Body of pancreas (tissue), 4 donors: Measurements from ENCODE around the gene ASAH2. TPM values are rescaled to one million over a fixed set of nuclear protein-coding genes. Genes with fewer than 3 reads are reported as not detected.

Experiments used
- ATAC-seq: fragments of 150-250 bp; one replicate; pipeline ENCODE4 v1.9.1; 2016
- DNase-seq, 4 donors: peaks; one replicate each; pipeline ENCODE4 v3.0.0-alpha.2; 2019
- H3K27ac ChIP-seq, 4 donors: fragments of 200-600 bp; sonication (generic); 1 replicate in 3 of 4; 2 replicates in 1 of 4; pipeline versions ENCODE4 v1.5.1 to v1.6.1; 2016 to 2019; ENCODE audit warnings: mild to moderate bottlenecking in 1 of 4, mixed read lengths in 1 of 4, moderate library complexity in 1 of 4
- H3K27me3 ChIP-seq, 2 donors: fragments of 200-600 bp; sonication (generic); one replicate each; pipeline ENCODE4 v1.6.0; 2016; ENCODE audit warnings: mild to moderate bottlenecking in 1 of 2
- H3K36me3 ChIP-seq, 2 donors: fragments of 200-600 bp; sonication (generic); replicated peaks in 1 of 2; 2 replicates each; pipeline ENCODE4 v1.5.1; 2016; ENCODE audit warnings: low read depth in 2 of 2; ENCODE audit not compliant: insufficient read depth in 1 of 2
- H3K4me1 ChIP-seq: fragments of 200-600 bp; sonication (generic); one replicate; pipeline ENCODE4 v1.6.0; 2016
- H3K4me3 ChIP-seq, 2 donors: fragments of 200-600 bp; sonication (generic); 1 replicate in 1 of 2; 2 replicates in 1 of 2; pipeline ENCODE4 v1.5.1; 2016 to 2019
- H3K9me3 ChIP-seq, 3 donors: fragments of 200-600 bp; sonication (generic); 1 replicate in 2 of 3; 2 replicates in 1 of 3; pipeline ENCODE4 v1.5.1; 2016
- POLR2A ChIP-seq, 3 donors: fragments of 450-650 bp; IDR thresholded peaks; one replicate each; pipeline ENCODE4 v1.6.1; 2016; ENCODE audit warnings: antibody characterized with exemption in 3 of 3, mild to moderate bottlenecking in 2 of 3
- WGBS, 2 donors: methylation state at CpG; one replicate each; pipeline ENCODE4 v1.1.5; 2017; 5-methylcytosine and 5-hydroxymethylcytosine counted together
- intact Hi-C: fragments of 100-400 bp; cut with DNase I; formaldehyde crosslinking; loops from one replicate; pipeline ENCODE4 v1.15.1; 2023
- total RNA-seq, 2 donors: library from RNA; depleted of rRNA; stranded (reverse); fragments of >200 nt; gene quantifications; one replicate each; pipeline ENCODE4 v1.1.0, GENCODE V29; 2016
- TF ChIP-seq, protein P1 (sequence below), 7 experiments: fragments of 450-650 bp in 4 of 7; fragments of 200-600 bp in 3 of 7; sonication (generic) in 3 of 7; IDR thresholded peaks; one replicate each; pipeline ENCODE4 v1.5.1; 2016 to 2019; ENCODE audit warnings: antibody characterized with exemption in 7 of 7

The ASAH2 gene
- total RNA-seq, 2 donors from 2014 or later: 0.33 to 1.0 TPM

DNA sequence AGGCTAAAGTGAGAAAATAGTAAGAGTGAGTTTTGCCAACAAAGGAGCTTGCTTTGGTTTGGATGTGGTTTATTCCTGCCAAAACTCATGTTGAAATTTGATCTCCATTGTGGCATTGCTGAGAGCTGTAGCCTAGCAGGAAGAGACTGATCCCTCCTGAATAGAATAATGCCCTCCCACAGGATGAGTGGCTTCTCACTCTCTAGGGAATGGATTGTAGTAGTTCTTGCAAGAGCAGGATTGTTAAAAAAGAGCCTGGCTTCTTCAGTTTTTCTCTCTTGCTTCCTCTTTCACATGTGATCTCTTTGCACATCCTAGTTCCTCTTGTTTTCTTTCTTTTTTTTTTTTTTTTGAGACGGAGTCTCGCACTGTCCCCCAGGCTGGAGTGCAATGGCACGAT, 34.4 kb downstream of the ASAH2 start:
- no peaks in the 10 kb centered on the region for H3K9me3 ChIP-seq
- no peak overlapping the region for H3K4me3 ChIP-seq
- H3K27ac ChIP-seq: no peak overlapping the region
- DNase-seq: no peak
- intact Hi-C loops: no loop called here
- WGBS, 2 donors: 80 to 97% methylated on average over 3 of the region's 3 CpGs
- TF ChIP-seq, protein P1, sequence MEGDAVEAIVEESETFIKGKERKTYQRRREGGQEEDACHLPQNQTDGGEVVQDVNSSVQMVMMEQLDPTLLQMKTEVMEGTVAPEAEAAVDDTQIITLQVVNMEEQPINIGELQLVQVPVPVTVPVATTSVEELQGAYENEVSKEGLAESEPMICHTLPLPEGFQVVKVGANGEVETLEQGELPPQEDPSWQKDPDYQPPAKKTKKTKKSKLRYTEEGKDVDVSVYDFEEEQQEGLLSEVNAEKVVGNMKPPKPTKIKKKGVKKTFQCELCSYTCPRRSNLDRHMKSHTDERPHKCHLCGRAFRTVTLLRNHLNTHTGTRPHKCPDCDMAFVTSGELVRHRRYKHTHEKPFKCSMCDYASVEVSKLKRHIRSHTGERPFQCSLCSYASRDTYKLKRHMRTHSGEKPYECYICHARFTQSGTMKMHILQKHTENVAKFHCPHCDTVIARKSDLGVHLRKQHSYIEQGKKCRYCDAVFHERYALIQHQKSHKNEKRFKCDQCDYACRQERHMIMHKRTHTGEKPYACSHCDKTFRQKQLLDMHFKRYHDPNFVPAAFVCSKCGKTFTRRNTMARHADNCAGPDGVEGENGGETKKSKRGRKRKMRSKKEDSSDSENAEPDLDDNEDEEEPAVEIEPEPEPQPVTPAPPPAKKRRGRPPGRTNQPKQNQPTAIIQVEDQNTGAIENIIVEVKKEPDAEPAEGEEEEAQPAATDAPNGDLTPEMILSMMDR (IDR thresholded peaks at IDR 0.05): no peak
- TF ChIP-seq POLR2A (IDR thresholded peaks at IDR 0.05): no peak
- no peak for ATAC-seq
- peaks cover 7% of the 10 kb centered on the region for H3K4me1 ChIP-seq
- no peaks in the 10 kb centered on the region for H3K36me3 ChIP-seq
- H3K27me3 ChIP-seq: no peaks in the 10 kb centered on the region

DNA sequence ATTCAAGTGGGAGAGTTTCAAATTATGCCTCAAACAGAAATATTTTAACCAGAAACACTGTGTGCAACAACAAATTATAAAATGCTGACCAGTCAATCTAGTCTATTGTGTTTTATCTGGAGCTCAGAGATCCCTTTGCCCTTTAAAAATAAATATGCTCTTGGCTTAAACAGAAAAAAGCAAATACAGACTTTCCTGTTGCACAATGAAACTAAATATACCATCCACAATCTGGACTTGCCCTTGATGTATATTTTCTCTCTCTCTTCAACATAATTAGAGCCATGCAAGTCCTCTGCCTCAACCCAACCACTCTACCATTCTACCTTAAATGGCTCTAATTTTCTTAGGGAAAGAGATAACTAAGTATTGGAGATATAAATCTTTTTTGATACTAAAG, 34.9 kb downstream of the ASAH2 start:
- peaks cover 7% of the 10 kb centered on the region for H3K4me1 ChIP-seq
- ATAC-seq (no peak), DNase-seq (no peak)
- TF ChIP-seq, protein P1 (IDR thresholded peaks at IDR 0.05): no peak
- TF ChIP-seq POLR2A (IDR thresholded peaks at IDR 0.05): no peak
- intact Hi-C loops: no loop called here
- H3K9me3 ChIP-seq: no peaks in the 10 kb centered on the region
- H3K36me3 ChIP-seq: no peaks in the 10 kb centered on the region
- no peak overlapping the region for H3K4me3 ChIP-seq
- H3K27ac ChIP-seq: no peak overlapping the region
- no peaks in the 10 kb centered on the region for H3K27me3 ChIP-seq

DNA sequence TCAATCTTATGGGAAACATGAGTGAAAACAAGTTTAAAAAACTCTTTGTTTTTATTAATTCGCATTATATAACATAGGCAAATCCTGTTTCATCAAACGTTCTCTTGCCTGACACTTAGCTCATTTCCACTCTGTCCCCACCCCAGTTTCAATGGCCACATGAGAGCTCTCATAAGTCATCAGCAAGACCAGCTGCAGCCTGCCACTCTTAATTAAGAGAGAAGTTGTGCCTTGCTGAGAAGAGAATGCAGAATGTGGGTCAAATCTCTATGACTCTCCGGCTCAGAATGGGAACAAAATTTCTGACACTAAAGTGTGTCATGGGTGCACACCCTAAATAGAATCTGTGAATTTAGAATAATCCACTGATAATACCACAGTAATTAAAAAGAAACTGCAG, 39.6 kb downstream of the ASAH2 start:
- DNase-seq (no peak), ATAC-seq (no peak)
- Histone ChIP-seq H3K27me3 (no peaks in the 10 kb centered on the region), H3K9me3 (no peaks in the 10 kb centered on the region), H3K36me3 (no peaks in the 10 kb centered on the region), H3K4me1 (peaks cover 4% of the 10 kb centered on the region), H3K27ac (no peak overlapping the region), H3K4me3 (no peak overlapping the region)
- 70 to 75% methylated on average over 3 of the region's 3 CpGs for WGBS, 2 donors
- intact Hi-C loops: no loop called here
- TF ChIP-seq POLR2A (IDR thresholded peaks at IDR 0.05): no peak
- TF ChIP-seq, protein P1 (IDR thresholded peaks at IDR 0.05): no peak

DNA sequence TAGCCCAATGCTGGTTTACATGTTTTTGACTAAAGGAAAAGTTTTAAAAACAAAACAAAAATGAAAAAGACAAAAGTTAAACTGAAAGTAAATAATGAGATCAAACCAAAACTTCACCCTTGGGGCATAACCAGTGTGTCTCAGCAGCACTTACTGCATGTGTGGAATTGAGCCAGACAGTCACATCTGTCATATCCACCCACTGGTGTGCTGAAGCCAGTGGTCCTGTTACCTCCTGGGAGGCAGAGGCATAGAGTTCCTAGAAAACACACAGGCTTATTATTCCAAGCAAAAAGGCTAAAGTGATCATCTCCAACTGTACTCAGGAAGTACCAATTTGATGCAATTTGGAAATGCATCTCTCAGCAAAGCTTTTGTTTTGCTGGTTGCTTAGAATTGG, 40.4 kb downstream of the ASAH2 start:
- ATAC-seq: no peak
- no peaks in the 10 kb centered on the region for H3K36me3 ChIP-seq
- TF ChIP-seq POLR2A (IDR thresholded peaks at IDR 0.05): no peak
- TF ChIP-seq, protein P1 (IDR thresholded peaks at IDR 0.05): no peak
- intact Hi-C loops: no loop called here
- H3K27me3 ChIP-seq: no peaks in the 10 kb centered on the region
- no peaks in the 10 kb centered on the region for H3K9me3 ChIP-seq
- no peak overlapping the region for H3K27ac ChIP-seq
- H3K4me1 ChIP-seq: no peaks in the 10 kb centered on the region
- DNase-seq: no peak
- H3K4me3 ChIP-seq: no peak overlapping the region

Other genes starting within 250 kb of the ASAH2 start
- 10 to 100 TPM; 16.3 to 36.6 TPM for gene WASHC2A, start 183.6 kb downstream of the ASAH2 start, total RNA-seq